ENCODE results near the gene STK24.
A peak's percentile ranks its signal among the peaks of the same experiment; 100 is the strongest.

The STK24 gene

GRCh38 chr13:98480915-98481877 is 95.7 kb downstream of the STK24 start:
- DNase-seq, result no peak
- H4K91ac ChIP-seq (ENCODE audit: low read depth, low read length), result no peak overlapping the region
- no CpG with 5 or more reads among the region's 15 CpGs for WGBS (ENCODE audit: extremely low coverage, insufficient coverage, insufficient read length)

DNA sequence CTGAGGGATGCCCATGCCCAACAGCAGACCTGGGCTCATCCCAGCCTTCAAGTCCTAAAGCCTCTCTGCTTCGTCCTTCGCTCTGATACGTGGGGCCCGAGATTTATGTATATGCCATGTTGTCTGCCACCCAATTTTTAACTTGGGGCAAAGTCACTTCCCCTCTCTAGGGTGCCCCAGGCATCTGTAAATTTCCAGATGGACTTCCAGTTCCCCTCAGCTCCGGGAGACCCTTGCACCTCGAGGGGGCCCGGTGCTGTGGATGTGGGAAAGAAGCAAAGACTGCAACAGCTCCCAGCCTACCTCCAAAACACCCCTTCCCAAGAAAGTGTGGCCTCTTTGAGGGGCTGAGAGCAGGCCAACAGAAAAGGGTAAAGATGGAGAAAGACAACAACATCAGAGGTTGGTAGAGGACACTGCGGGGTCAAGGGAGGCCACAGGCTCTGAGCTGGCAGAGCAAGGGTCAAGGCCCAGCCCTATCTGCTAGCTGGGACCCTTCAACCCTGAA is 97.4 kb downstream of the STK24 start:
- no peak overlapping the region for H3K4me2 ChIP-seq (ENCODE audit: low read length)
- no peaks in the 10 kb centered on the region for H3K9me3 ChIP-seq (ENCODE audit: insufficient read depth, low read depth, low read length)
- peaks cover 16% of the 10 kb centered on the region for H3K79me1 ChIP-seq (ENCODE audit: low read length)
- no peak overlapping the region for H2AFZ ChIP-seq (ENCODE audit: insufficient read depth, low read length, poor library complexity)
- no peak overlapping the region for H2BK5ac ChIP-seq (ENCODE audit: low read depth, low read length, poor library complexity)
- no peak overlapping the region for H3K23ac ChIP-seq (ENCODE audit: low read length)
- peaks cover 39 to 41% of the 10 kb centered on the region in 2 experiments for H3K4me1 ChIP-seq (ENCODE audit: control insufficient read depth in 1 of 2, insufficient read depth in 2 of 2, low read length in 2 of 2)
- no peak overlapping the region for H4K12ac ChIP-seq (ENCODE audit: low read depth, low read length)
- H3K36me3 ChIP-seq (ENCODE audit: control insufficient read depth in 1 of 2, insufficient read depth in 2 of 2, low read length in 2 of 2), result peaks cover 5% of the 10 kb centered on the region in 2 experiments
- no peak overlapping the region for H4K91ac ChIP-seq (ENCODE audit: low read depth, low read length)
- no peak overlapping the region for H3K4ac ChIP-seq (ENCODE audit: low read depth, low read length)
- no peak overlapping the region for H3K18ac ChIP-seq (ENCODE audit: low read length)
- WGBS (ENCODE audit: extremely low coverage, insufficient coverage, insufficient read length), result no CpG with 5 or more reads among the region's 8 CpGs
- H3K27me3 ChIP-seq (ENCODE audit: insufficient read depth, low read length), result no peaks in the 10 kb centered on the region
- no peak overlapping the region for H3K9ac ChIP-seq (ENCODE audit: low read length)
- no peak overlapping the region for H2BK120ac ChIP-seq (ENCODE audit: insufficient read depth, low read length, poor library complexity)
- no peak for DNase-seq
- peaks cover 7% of the 10 kb centered on the region for H3K79me2 ChIP-seq (ENCODE audit: control insufficient read depth, insufficient read depth, low read length, poor library complexity)
- H2AK5ac ChIP-seq (ENCODE audit: low read length), result no peak overlapping the region
- H4K8ac ChIP-seq (ENCODE audit: low read depth, low read length), result no peak overlapping the region
- no peak overlapping the region for H3K27ac ChIP-seq (ENCODE audit: low read depth, low read length)
- H2BK12ac ChIP-seq (ENCODE audit: low read length), result no peak overlapping the region
- H3K4me3 ChIP-seq (ENCODE audit: low read depth, low read length), result no peak overlapping the region
- no peak overlapping the region for H3K14ac ChIP-seq (ENCODE audit: low read length)

More at GRCh38 chr13:98480915-98481877, 95.7 kb downstream of the STK24 start:
- Histone ChIP-seq H3K27me3 (ENCODE audit: insufficient read depth, low read length) (no peaks in the 10 kb centered on the region), H2BK12ac (ENCODE audit: low read length) (no peak overlapping the region), H3K23ac (ENCODE audit: low read length) (no peak overlapping the region), H2AFZ (ENCODE audit: insufficient read depth, low read length, poor library complexity) (no peak overlapping the region), H3K4me3 (ENCODE audit: low read depth, low read length) (no peak overlapping the region), H3K9me3 (ENCODE audit: insufficient read depth, low read depth, low read length) (no peaks in the 10 kb centered on the region), H3K79me2 (ENCODE audit: control insufficient read depth, insufficient read depth, low read length, poor library complexity) (peaks cover 7% of the 10 kb centered on the region), H3K4ac (ENCODE audit: low read depth, low read length) (no peak overlapping the region), H3K79me1 (ENCODE audit: low read length) (peaks cover 21% of the 10 kb centered on the region), H4K8ac (ENCODE audit: low read depth, low read length) (no peak overlapping the region), H3K4me2 (ENCODE audit: low read length) (no peak overlapping the region), H4K12ac (ENCODE audit: low read depth, low read length) (no peak overlapping the region), H3K14ac (ENCODE audit: low read length) (no peak overlapping the region), H2BK5ac (ENCODE audit: low read depth, low read length, poor library complexity) (no peak overlapping the region), H2AK5ac (ENCODE audit: low read length) (no peak overlapping the region), H2BK120ac (ENCODE audit: insufficient read depth, low read length, poor library complexity) (no peak overlapping the region), H3K4me1 (ENCODE audit: control insufficient read depth in 1 of 2, insufficient read depth in 2 of 2, low read length in 2 of 2) (peaks cover 49 to 50% of the 10 kb centered on the region in 2 experiments), H3K27ac (ENCODE audit: low read depth, low read length) (no peak overlapping the region), H3K9ac (ENCODE audit: low read length) (no peak overlapping the region), H3K36me3 (ENCODE audit: control insufficient read depth in 1 of 2, insufficient read depth in 2 of 2, low read length in 2 of 2) (no peaks in the 10 kb centered on the region), H3K18ac (ENCODE audit: low read length) (no peak overlapping the region)

DNA sequence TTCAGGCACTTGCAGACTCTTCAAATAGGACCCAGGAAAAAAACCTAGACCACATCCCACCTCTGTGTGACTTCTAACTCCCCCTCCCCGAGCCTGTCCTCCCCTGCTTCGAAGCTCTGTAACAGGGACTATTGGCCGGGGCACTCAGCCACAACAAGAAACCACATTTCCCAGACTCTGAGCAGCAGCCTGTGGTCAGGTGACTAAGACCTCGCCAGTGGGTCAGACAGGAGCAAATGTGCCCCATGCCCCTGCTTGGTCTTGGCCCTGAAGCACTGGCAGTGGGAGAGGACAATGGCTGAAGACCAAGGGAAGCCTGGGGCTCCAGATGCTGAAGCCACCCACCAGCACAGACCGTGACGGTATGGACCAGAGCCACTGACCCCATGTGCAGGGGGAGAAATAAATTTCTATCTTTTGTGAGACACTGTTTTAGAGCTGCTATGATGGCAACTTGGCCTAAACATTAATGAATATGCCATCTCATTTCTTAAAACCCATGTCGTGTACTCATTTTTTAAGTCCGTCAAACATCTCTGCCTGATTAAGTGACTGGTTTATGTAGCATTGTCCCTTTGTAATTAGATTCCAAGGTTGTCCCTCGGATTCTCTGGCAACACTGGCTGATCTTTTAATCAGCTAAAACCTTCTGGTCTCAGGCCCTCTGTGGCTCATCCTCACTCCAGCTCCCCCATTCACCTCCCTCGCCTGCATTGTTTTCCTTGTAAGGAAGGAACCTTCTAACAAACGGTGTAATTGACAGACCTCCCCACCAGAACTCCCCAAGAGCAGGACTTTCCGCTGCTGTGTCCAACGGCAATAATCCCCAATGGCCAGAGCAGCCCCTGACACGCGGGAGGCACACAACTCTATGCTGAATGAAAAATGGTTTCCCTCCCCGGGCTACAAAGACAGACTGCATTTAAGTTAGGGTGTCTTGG is 98.4 kb downstream of the STK24 start:
- Histone ChIP-seq H3K9ac (ENCODE audit: low read length) (no peak overlapping the region), H3K18ac (ENCODE audit: low read length) (peak overlapping the region; percentile 82), H3K27ac (ENCODE audit: low read depth, low read length) (no peak overlapping the region), H2BK12ac (ENCODE audit: low read length) (peak overlapping the region; percentile 11), H3K4me3 (ENCODE audit: low read depth, low read length) (no peak overlapping the region), H2BK120ac (ENCODE audit: insufficient read depth, low read length, poor library complexity) (peak overlapping the region; percentile 47), H3K79me2 (ENCODE audit: control insufficient read depth, insufficient read depth, low read length, poor library complexity) (peaks cover 7% of the 10 kb centered on the region), H2AFZ (ENCODE audit: insufficient read depth, low read length, poor library complexity) (no peak overlapping the region), H3K27me3 (ENCODE audit: insufficient read depth, low read length) (no peaks in the 10 kb centered on the region), H3K9me3 (ENCODE audit: insufficient read depth, low read depth, low read length) (no peaks in the 10 kb centered on the region), H3K14ac (ENCODE audit: low read length) (peak overlapping the region; percentile 28), H3K4me2 (ENCODE audit: low read length) (no peak overlapping the region), H4K91ac (ENCODE audit: low read depth, low read length) (peak overlapping the region; percentile 56), H2BK5ac (ENCODE audit: low read depth, low read length, poor library complexity) (no peak overlapping the region), H3K36me3 (ENCODE audit: control insufficient read depth in 1 of 2, insufficient read depth in 2 of 2, low read length in 2 of 2) (peaks cover 10 to 11% of the 10 kb centered on the region in 2 experiments), H3K79me1 (ENCODE audit: low read length) (peaks cover 12% of the 10 kb centered on the region), H3K4me1 (ENCODE audit: control insufficient read depth in 1 of 2, insufficient read depth in 2 of 2, low read length in 2 of 2) (peaks cover 30 to 35% of the 10 kb centered on the region in 2 experiments), H2AK5ac (ENCODE audit: low read length) (peak overlapping the region; percentile 72), H4K8ac (ENCODE audit: low read depth, low read length) (peak overlapping the region; percentile 47), H3K23ac (ENCODE audit: low read length) (peak overlapping the region; percentile 34), H3K4ac (ENCODE audit: low read depth, low read length) (peak overlapping the region; percentile 34), H4K12ac (ENCODE audit: low read depth, low read length) (peak overlapping the region; percentile 58)
- no peak for DNase-seq
- no CpG with 5 or more reads among the region's 16 CpGs for WGBS (ENCODE audit: extremely low coverage, insufficient coverage, insufficient read length)

DNA sequence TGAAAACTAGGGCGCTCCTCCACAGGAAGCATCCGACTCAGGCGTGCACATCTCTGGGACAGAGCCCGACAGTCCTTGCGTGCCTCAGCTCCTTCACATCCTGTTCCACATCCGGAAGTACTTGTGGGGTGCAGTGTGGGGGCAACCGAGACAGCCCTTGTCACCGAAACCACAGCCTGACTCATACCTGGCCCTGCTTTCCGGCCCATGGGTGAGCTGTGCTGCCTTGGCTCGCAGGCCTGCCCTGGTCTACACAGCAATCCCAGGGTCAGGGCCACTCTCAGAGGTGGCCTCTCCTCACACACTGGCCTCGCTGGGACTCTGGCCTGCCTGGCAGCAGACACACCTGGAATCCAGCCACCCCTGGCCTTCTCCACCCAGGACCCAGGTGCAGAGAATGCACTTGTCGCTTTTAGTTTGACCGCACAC is 100.4 kb downstream of the STK24 start:
- H3K27me3 ChIP-seq (ENCODE audit: insufficient read depth, low read length), result no peaks in the 10 kb centered on the region
- peak overlapping the region; percentile 45 for H3K27ac ChIP-seq (ENCODE audit: low read depth, low read length)
- peak overlapping the region; percentile 51 for H2AK5ac ChIP-seq (ENCODE audit: low read length)
- no peak overlapping the region for H3K4ac ChIP-seq (ENCODE audit: low read depth, low read length)
- H3K23ac ChIP-seq (ENCODE audit: low read length), result no peak overlapping the region
- H3K9me3 ChIP-seq (ENCODE audit: insufficient read depth, low read depth, low read length), result no peaks in the 10 kb centered on the region
- no peak overlapping the region for H4K12ac ChIP-seq (ENCODE audit: low read depth, low read length)
- H2BK5ac ChIP-seq (ENCODE audit: low read depth, low read length, poor library complexity), result peak overlapping the region; percentile 21
- peaks cover 17 to 26% of the 10 kb centered on the region in 2 experiments for H3K4me1 ChIP-seq (ENCODE audit: control insufficient read depth in 1 of 2, insufficient read depth in 2 of 2, low read length in 2 of 2)
- peak overlapping the region; percentile 13 for H3K18ac ChIP-seq (ENCODE audit: low read length)
- peak overlapping the region; percentile 39 for H3K4me3 ChIP-seq (ENCODE audit: low read depth, low read length)
- no peak overlapping the region for H3K14ac ChIP-seq (ENCODE audit: low read length)
- peak overlapping the region; percentile 53 for H2AFZ ChIP-seq (ENCODE audit: insufficient read depth, low read length, poor library complexity)
- peaks cover 19 to 23% of the 10 kb centered on the region in 2 experiments for H3K36me3 ChIP-seq (ENCODE audit: control insufficient read depth in 1 of 2, insufficient read depth in 2 of 2, low read length in 2 of 2)
- DNase-seq, result peak in 1 of 2 donors; percentile 13
- no peak overlapping the region for H3K9ac ChIP-seq (ENCODE audit: low read length)
- H4K8ac ChIP-seq (ENCODE audit: low read depth, low read length), result peak overlapping the region; percentile 43
- H3K79me2 ChIP-seq (ENCODE audit: control insufficient read depth, insufficient read depth, low read length, poor library complexity), result peaks cover 4% of the 10 kb centered on the region
- peaks cover 6% of the 10 kb centered on the region for H3K79me1 ChIP-seq (ENCODE audit: low read length)
- H3K4me2 ChIP-seq (ENCODE audit: low read length), result no peak overlapping the region
- H2BK12ac ChIP-seq (ENCODE audit: low read length), result no peak overlapping the region
- H4K91ac ChIP-seq (ENCODE audit: low read depth, low read length), result peak overlapping the region; percentile 37
- no peak overlapping the region for H2BK120ac ChIP-seq (ENCODE audit: insufficient read depth, low read length, poor library complexity)
- WGBS (ENCODE audit: extremely low coverage, insufficient coverage, insufficient read length), result no CpG with 5 or more reads among the region's 13 CpGs
